ENCODE results near the gene ZNF594. TPM values are rescaled to one million over a fixed set of nuclear protein-coding genes. Genes with fewer than 3 reads are reported as not detected.
A peak's percentile ranks its signal among the peaks of the same experiment; 100 is the strongest.
"Not testable (repeated sequence)": the region's sequence is repeated elsewhere in the genome, so short reads cannot be mapped to it uniquely, and the experiment has no call there.

Gene ZNF594
- polyA plus RNA-seq (2013, experiment 1 of 4), result 19.2 TPM
- polyA plus RNA-seq (2013, experiment 2 of 4), result 18.2 TPM
- polyA plus RNA-seq (2013, experiment 3 of 4), result 10.7 TPM
- polyA plus RNA-seq (2013, experiment 4 of 4), result 13.0 TPM

- Histone ChIP-seq H3K4me3 (ENCODE audit: insufficient read depth, low read depth, low read length) (peak within 1 kb of the TSS; percentile 80), H3K9me3 (ENCODE audit: control insufficient read depth, low read length) (peaks cover 6% of the 10 kb centered on the region), H3K27ac (ENCODE audit: insufficient read depth, low read depth, low read length, poor library complexity, severe bottlenecking) (no peak within 1 kb of the TSS), H3K27me3 (ENCODE audit: control insufficient read depth, insufficient read depth, low read length, poor library complexity, severe bottlenecking) (no peaks in the 10 kb centered on the region), H3K36me3 (ENCODE audit: control insufficient read depth, insufficient read depth, low read length) (peaks cover 34% of the 10 kb centered on the region), H3K4me1 (ENCODE audit: control insufficient read depth, insufficient read depth, low read length) (peaks cover 5% of the 10 kb centered on the region)
- 9 to 10% methylated on average over 82 of the region's 82 CpGs for WGBS, 2 experiments
Observed at GRCh38 chr17:5191541-5192417, at the start of gene ZNF594. ZNF594 (minus strand) TSS chr17:5191868; CDS start chr17:5184256, 7,612 bp downstream.

DNA sequence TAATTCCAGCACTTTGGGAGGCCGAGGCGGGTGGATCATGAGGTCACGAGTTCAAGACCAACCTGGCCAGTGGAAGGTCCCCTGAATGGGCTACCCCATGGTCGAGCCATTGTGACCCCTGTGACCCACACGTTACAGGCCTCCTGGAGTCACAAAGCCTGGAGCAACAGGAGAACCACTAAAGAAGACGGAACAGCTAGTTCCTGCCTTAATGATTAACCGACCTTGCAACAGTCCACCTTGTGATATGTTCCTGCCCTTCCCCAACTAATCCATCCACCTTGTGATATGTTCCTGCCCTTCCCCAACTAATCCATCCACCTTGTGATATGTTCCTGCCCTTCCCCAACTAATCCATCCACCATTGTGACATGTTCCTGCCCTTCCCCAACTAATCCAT lies 48.1 kb upstream of the ZNF594 start:
- H3K27ac ChIP-seq (ENCODE audit: insufficient read depth, low read depth, low read length, poor library complexity, severe bottlenecking); H3K36me3 ChIP-seq (ENCODE audit: control insufficient read depth, insufficient read depth, low read length); H3K4me3 ChIP-seq (ENCODE audit: insufficient read depth, low read depth, low read length); H3K4me1 ChIP-seq (ENCODE audit: control insufficient read depth, insufficient read depth, low read length); H3K9me3 ChIP-seq (ENCODE audit: control insufficient read depth, low read length); H3K27me3 ChIP-seq (ENCODE audit: control insufficient read depth, insufficient read depth, low read length, poor library complexity, severe bottlenecking): not testable (repeated sequence)
- 88 to 89% methylated on average over 7 of the region's 7 CpGs for WGBS, 2 experiments

GRCh38 chr17:5238333-5238732 lies 46.7 kb upstream of the ZNF594 start:
- Histone ChIP-seq H3K4me3 (ENCODE audit: insufficient read depth, low read depth, low read length) (no peak overlapping the region), H3K27ac (ENCODE audit: insufficient read depth, low read depth, low read length, poor library complexity, severe bottlenecking) (no peak overlapping the region), H3K9me3 (ENCODE audit: control insufficient read depth, low read length) (no peaks in the 10 kb centered on the region), H3K27me3 (ENCODE audit: control insufficient read depth, insufficient read depth, low read length, poor library complexity, severe bottlenecking) (no peaks in the 10 kb centered on the region), H3K4me1 (ENCODE audit: control insufficient read depth, insufficient read depth, low read length) (no peaks in the 10 kb centered on the region), H3K36me3 (ENCODE audit: control insufficient read depth, insufficient read depth, low read length) (no peaks in the 10 kb centered on the region)
- WGBS, 2 experiments, result 78 to 81% methylated on average over 4 of the region's 4 CpGs

DNA sequence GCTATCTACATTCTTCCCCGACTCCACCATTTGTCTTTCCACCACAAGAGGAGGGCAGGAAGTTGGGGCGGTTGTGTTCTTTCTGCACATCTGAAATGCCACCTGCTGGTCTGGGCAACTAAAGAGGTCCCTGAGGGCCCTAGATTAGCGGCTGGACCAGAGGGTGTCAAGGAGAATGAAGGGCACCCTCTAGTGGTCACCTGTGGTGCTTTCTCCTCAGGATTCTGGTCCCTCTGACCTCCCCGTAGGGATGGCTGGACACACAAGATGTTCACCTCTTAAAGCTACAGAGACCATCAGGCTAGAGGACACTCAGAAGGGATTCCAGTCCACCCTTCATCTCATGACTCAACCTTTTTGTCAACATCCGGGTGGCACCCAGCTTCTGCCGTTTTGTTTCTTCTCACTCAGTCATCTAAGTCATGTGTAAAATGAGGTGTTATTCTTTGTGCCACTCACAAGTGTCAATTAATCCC lies 45.9 kb upstream of the ZNF594 start:
- Histone ChIP-seq H3K9me3 (ENCODE audit: control insufficient read depth, low read length) (no peaks in the 10 kb centered on the region), H3K4me3 (ENCODE audit: insufficient read depth, low read depth, low read length) (no peak overlapping the region), H3K27me3 (ENCODE audit: control insufficient read depth, insufficient read depth, low read length, poor library complexity, severe bottlenecking) (no peaks in the 10 kb centered on the region), H3K27ac (ENCODE audit: insufficient read depth, low read depth, low read length, poor library complexity, severe bottlenecking) (no peak overlapping the region), H3K4me1 (ENCODE audit: control insufficient read depth, insufficient read depth, low read length) (no peaks in the 10 kb centered on the region), H3K36me3 (ENCODE audit: control insufficient read depth, insufficient read depth, low read length) (no peaks in the 10 kb centered on the region)
- 38 to 42% methylated on average over 6 of the region's 6 CpGs for WGBS, 2 experiments

DNA sequence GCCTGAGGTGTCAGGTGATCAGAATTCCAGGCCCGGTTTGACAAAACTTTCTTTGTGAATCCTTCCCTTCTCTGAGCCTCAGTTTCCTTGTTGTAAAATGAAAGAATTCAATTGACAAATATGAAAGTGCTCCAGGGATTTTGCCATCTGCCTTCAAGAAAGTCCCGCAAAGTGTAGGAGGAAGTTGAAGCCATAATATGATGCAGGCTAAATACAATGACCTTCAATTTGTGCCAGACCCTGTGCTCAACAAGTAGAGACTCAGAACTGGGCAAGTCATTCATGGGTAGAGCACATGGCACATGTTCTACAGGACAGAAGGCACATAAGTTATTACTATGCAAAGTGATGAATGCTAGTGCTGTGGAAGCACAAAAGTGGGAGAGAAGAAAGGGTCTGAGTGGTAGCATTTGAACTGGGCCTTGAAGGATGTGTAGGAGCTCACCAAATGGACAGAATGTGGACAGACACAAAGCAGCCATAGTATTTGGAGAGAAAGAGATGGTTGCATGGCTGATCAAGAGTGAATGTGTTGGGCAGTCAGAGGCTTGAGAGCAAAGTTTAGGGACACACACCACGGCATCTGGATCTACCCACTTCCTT lies 45.4 kb upstream of the ZNF594 start:
- Histone ChIP-seq H3K9me3 (ENCODE audit: control insufficient read depth, low read length) (no peaks in the 10 kb centered on the region), H3K27me3 (ENCODE audit: control insufficient read depth, insufficient read depth, low read length, poor library complexity, severe bottlenecking) (no peaks in the 10 kb centered on the region), H3K27ac (ENCODE audit: insufficient read depth, low read depth, low read length, poor library complexity, severe bottlenecking) (no peak overlapping the region), H3K36me3 (ENCODE audit: control insufficient read depth, insufficient read depth, low read length) (no peaks in the 10 kb centered on the region), H3K4me1 (ENCODE audit: control insufficient read depth, insufficient read depth, low read length) (no peaks in the 10 kb centered on the region), H3K4me3 (ENCODE audit: insufficient read depth, low read depth, low read length) (no peak overlapping the region)
- 91 to 92% methylated on average over 3 of the region's 3 CpGs for WGBS, 2 experiments

- Histone ChIP-seq H3K9me3 (ENCODE audit: control insufficient read depth, low read length) (no peaks in the 10 kb centered on the region), H3K36me3 (ENCODE audit: control insufficient read depth, insufficient read depth, low read length) (no peaks in the 10 kb centered on the region), H3K27me3 (ENCODE audit: control insufficient read depth, insufficient read depth, low read length, poor library complexity, severe bottlenecking) (no peaks in the 10 kb centered on the region), H3K4me1 (ENCODE audit: control insufficient read depth, insufficient read depth, low read length) (no peaks in the 10 kb centered on the region), H3K27ac (ENCODE audit: insufficient read depth, low read depth, low read length, poor library complexity, severe bottlenecking) (no peak within 1 kb of the TSS), H3K4me3 (ENCODE audit: insufficient read depth, low read depth, low read length) (no peak within 1 kb of the TSS)
- WGBS, 2 experiments, result 95 to 96% methylated on average over 19 of the region's 19 CpGs
Observed at GRCh38 chr17:5234645-5235576, 43.2 kb upstream of the ZNF594 start, which contains the start of gene SCIMP. SCIMP (minus strand) TSS chr17:5234860; CDS start chr17:5234755, 105 bp downstream.

- H3K9me3 ChIP-seq (ENCODE audit: control insufficient read depth, low read length); H3K27me3 ChIP-seq (ENCODE audit: control insufficient read depth, insufficient read depth, low read length, poor library complexity, severe bottlenecking); H3K27ac ChIP-seq (ENCODE audit: insufficient read depth, low read depth, low read length, poor library complexity, severe bottlenecking); H3K4me1 ChIP-seq (ENCODE audit: control insufficient read depth, insufficient read depth, low read length); H3K4me3 ChIP-seq (ENCODE audit: insufficient read depth, low read depth, low read length); H3K36me3 ChIP-seq (ENCODE audit: control insufficient read depth, insufficient read depth, low read length): not testable (repeated sequence)
- 93 to 97% methylated on average over 7 of the region's 7 CpGs for WGBS, 2 experiments
Observed at GRCh38 chr17:5233492-5233891, 41.8 kb upstream of the ZNF594 start.

DNA sequence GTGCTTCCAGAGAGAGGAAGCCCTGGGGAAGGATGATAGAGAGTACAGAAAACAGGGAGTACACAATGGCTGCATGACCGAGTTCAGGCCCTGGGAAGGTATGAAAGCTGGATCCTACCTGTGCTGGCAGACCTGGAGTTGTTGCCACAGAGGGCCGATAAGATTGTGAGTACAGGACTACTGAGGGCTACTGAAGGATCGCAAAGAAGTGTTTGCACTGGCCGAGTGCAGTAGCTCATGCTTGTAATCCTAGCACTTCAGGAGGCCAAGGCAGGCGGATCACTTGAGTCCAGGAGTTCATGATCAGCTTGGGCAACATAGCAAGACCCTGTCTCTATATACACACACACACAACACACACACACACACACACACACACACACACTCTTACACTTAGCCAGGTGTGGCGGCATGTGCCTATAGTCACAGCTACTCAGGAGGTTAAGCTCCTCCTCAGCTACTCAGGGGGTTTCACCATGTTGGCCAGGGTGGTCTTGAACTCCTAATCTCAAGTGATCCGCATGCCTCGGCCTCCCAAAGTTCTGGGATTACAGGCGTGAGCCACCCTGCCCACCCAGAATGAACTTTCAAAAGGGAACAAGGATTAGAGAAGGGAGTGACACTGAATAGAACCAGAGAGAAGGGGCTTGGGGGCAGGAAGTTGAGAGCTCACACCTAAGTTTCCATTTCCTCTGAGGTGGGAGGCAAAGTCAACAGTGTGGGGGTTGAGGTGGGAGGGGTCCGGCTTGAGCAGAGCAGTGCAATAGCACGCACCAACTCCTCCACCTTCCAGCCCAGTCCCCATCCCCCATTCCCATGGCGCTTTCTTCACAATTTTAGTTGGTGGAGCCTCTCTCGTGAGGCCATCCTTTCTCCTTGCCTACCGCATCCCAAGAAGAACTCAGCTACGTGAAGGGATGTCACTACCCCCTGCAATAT lies 35.5 kb upstream of the ZNF594 start:
- 92 to 95% methylated on average over 15 of the region's 15 CpGs for WGBS, 2 experiments
- no peaks in the 10 kb centered on the region for H3K4me1 ChIP-seq (ENCODE audit: control insufficient read depth, insufficient read depth, low read length)
- H3K36me3 ChIP-seq (ENCODE audit: control insufficient read depth, insufficient read depth, low read length), result no peaks in the 10 kb centered on the region
- no peaks in the 10 kb centered on the region for H3K27me3 ChIP-seq (ENCODE audit: control insufficient read depth, insufficient read depth, low read length, poor library complexity, severe bottlenecking)
- H3K27ac ChIP-seq (ENCODE audit: insufficient read depth, low read depth, low read length, poor library complexity, severe bottlenecking), result no peak overlapping the region
- no peak overlapping the region for H3K4me3 ChIP-seq (ENCODE audit: insufficient read depth, low read depth, low read length)
- H3K9me3 ChIP-seq (ENCODE audit: control insufficient read depth, low read length), result no peaks in the 10 kb centered on the region

All from ectodermal cell (in vitro differentiated cells).